ENCODE data around the gene PSD.

DNA sequence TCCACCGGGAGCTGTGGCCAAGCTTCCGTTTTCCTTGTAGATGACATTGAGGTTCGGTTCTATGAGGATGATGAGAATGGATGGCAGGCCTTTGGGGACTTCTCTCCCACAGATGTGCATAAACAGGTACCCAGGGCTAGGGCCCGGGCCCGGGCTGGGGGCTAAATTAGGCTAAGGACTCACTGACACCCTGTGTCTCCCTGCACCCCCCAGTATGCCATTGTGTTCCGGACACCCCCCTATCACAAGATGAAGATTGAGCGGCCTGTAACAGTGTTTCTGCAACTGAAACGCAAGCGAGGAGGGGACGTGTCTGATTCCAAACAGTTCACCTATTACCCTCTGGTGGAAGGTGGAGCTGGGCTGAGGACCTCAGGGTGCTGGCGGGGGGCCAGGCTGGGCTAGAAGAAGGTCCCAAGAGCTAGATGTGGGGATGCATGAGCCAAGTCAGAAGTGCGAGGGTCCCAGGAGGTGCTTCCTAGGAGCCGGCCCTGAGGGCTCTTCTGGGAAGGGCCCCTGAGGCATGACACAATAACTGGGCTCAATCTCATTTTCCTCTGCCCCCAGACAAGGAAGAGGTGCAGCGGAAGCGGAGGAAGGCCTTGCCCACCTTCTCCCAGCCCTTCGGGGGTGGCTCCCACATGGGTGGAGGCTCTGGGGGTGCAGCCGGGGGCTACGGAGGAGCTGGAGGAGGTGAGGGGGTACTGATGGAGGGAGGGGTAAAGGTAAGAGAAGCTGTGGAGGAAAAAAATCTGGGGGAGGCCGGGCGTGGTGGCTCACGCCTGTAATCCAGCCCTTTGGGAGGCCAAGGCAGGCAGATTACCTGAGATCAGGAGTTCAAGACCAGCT, 20.2 kb downstream of the PSD start:
- TF ChIP-seq, protein P1, sequence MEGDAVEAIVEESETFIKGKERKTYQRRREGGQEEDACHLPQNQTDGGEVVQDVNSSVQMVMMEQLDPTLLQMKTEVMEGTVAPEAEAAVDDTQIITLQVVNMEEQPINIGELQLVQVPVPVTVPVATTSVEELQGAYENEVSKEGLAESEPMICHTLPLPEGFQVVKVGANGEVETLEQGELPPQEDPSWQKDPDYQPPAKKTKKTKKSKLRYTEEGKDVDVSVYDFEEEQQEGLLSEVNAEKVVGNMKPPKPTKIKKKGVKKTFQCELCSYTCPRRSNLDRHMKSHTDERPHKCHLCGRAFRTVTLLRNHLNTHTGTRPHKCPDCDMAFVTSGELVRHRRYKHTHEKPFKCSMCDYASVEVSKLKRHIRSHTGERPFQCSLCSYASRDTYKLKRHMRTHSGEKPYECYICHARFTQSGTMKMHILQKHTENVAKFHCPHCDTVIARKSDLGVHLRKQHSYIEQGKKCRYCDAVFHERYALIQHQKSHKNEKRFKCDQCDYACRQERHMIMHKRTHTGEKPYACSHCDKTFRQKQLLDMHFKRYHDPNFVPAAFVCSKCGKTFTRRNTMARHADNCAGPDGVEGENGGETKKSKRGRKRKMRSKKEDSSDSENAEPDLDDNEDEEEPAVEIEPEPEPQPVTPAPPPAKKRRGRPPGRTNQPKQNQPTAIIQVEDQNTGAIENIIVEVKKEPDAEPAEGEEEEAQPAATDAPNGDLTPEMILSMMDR (IDR thresholded peaks at IDR 0.05) = no peak
- no peak for TF ChIP-seq POLR2A (IDR thresholded peaks at IDR 0.05)
